SK-N-SH treated with all-trans-retinoic acid at 6 μM for 48 hours (cell line): ENCODE results near the gene WWP2.
"Not testable (repeated sequence)": the region's sequence is repeated elsewhere in the genome, so short reads cannot be mapped to it uniquely, and the experiment has no call there.

ENCODE experiments used
- ATAC-seq: fragments of 200-7000 bp; cut with Tn5 transposase; 3 replicates; pipeline ENCODE4 v1.9.1; 2020; ENCODE audit warnings: mild to moderate bottlenecking, moderate library complexity
- ARNTL ChIP-seq: fragments of 450-650 bp; formaldehyde crosslinking; IDR thresholded peaks from 2 replicates; pipeline ENCODE4 v1.5.0; 2020; ENCODE audit warnings: low read depth, mild to moderate bottlenecking, moderate library complexity, borderline replicate concordance
- BACH2 ChIP-seq: fragments of 250-450 bp; sonication (Bioruptor Pico); IDR thresholded peaks from 2 replicates; pipeline ENCODE4 v1.9.0; 2021; ENCODE audit warnings: mild to moderate bottlenecking, borderline replicate concordance
- CREB5 ChIP-seq: fragments of 250-450 bp; sonication (Bioruptor Pico); IDR thresholded peaks from 2 replicates; pipeline ENCODE4 v1.5.1; 2020; ENCODE audit warnings: low read depth, mild to moderate bottlenecking, moderate library complexity
- CSDC2 ChIP-seq: fragments of 250-450 bp; sonication (Bioruptor Pico); IDR thresholded peaks from 2 replicates; pipeline ENCODE4 v1.5.0; 2020; ENCODE audit warnings: mild to moderate bottlenecking, moderate library complexity
- CSRNP3 ChIP-seq: fragments of 250-450 bp; sonication (Bioruptor Pico); IDR thresholded peaks from 2 replicates; pipeline ENCODE4 v1.5.1; 2021; ENCODE audit warnings: mild to moderate bottlenecking, moderate library complexity
- ESRRG ChIP-seq: fragments of 250-450 bp; sonication (Bioruptor Pico); IDR thresholded peaks from 2 replicates; pipeline ENCODE4 v1.6.1; 2021; ENCODE audit warnings: mild to moderate bottlenecking
- GLIS3 ChIP-seq: fragments of 250-450 bp; sonication (Bioruptor Pico); IDR thresholded peaks from 2 replicates; pipeline ENCODE4 v1.5.0; 2020; ENCODE audit warnings: mild to moderate bottlenecking, moderate library complexity
- ISL1 ChIP-seq: fragments of 250-450 bp; sonication (Bioruptor Pico); IDR thresholded peaks from 2 replicates; pipeline ENCODE4 v2.1.2; 2022; ENCODE audit warnings: mild to moderate bottlenecking, moderate library complexity
- OSR1 ChIP-seq: fragments of 250-450 bp; sonication (Bioruptor Pico); IDR thresholded peaks from 2 replicates; pipeline ENCODE4 v1.8.0; 2022; ENCODE audit warnings: moderate library complexity, mild to moderate bottlenecking, inconsistent platforms
- PATZ1 ChIP-seq: fragments of 250-450 bp; sonication (Bioruptor Pico); IDR thresholded peaks from 2 replicates; pipeline ENCODE4 v1.8.0; 2020; ENCODE audit warnings: mild to moderate bottlenecking, moderate library complexity, borderline replicate concordance
- PPARA ChIP-seq: fragments of 250-450 bp; sonication (Bioruptor Pico); IDR thresholded peaks from 2 replicates; pipeline ENCODE4 v1.5.0; 2020; ENCODE audit warnings: mild to moderate bottlenecking, borderline replicate concordance
- RARB ChIP-seq: fragments of 250-450 bp; sonication (Bioruptor Pico); IDR thresholded peaks from 2 replicates; pipeline ENCODE4 v1.8.0; 2021; ENCODE audit warnings: mild to moderate bottlenecking, moderate library complexity
- SNAI2 ChIP-seq: fragments of 250-450 bp; sonication (Bioruptor Pico); IDR thresholded peaks from 2 replicates; pipeline ENCODE4 v1.5.0; 2020; ENCODE audit warnings: mild to moderate bottlenecking, moderate library complexity
- TCF4 ChIP-seq: fragments of 250-450 bp; sonication (Bioruptor Pico); IDR thresholded peaks from 2 replicates; pipeline ENCODE4 v1.8.0; 2021; ENCODE audit warnings: mild to moderate bottlenecking, moderate library complexity, borderline replicate concordance
- TOX ChIP-seq: fragments of 250-450 bp; sonication (Bioruptor Pico); IDR thresholded peaks from 2 replicates; pipeline ENCODE4 v1.8.0; 2021; ENCODE audit warnings: mild to moderate bottlenecking, moderate library complexity, borderline replicate concordance
- TSHZ2 ChIP-seq: fragments of 250-450 bp; sonication (Bioruptor Pico); IDR thresholded peaks from 2 replicates; pipeline ENCODE4 v1.5.0; 2020; ENCODE audit warnings: mild to moderate bottlenecking, moderate library complexity
- ZC3H10 ChIP-seq: fragments of 250-450 bp; sonication (Bioruptor Pico); IDR thresholded peaks from 2 replicates; pipeline ENCODE4 v1.5.1; 2021; ENCODE audit warnings: mild to moderate bottlenecking, moderate library complexity
- ZFP3 ChIP-seq: fragments of 250-450 bp; sonication (Bioruptor Pico); IDR thresholded peaks from 2 replicates; pipeline ENCODE4 v1.5.0; 2020; ENCODE audit warnings: mild to moderate bottlenecking, moderate library complexity
- ZFP30 ChIP-seq: fragments of 450-650 bp; formaldehyde crosslinking; IDR thresholded peaks from 2 replicates; pipeline ENCODE4 v1.5.0; 2022; ENCODE audit warnings: mild to moderate bottlenecking, moderate library complexity
- ZNF565 ChIP-seq: fragments of 450-650 bp; formaldehyde crosslinking; conservative IDR thresholded peaks from 2 replicates; pipeline ENCODE4 v1.5.0; 2020; ENCODE audit warnings: low read depth, mild to moderate bottlenecking, moderate library complexity
- ZNF8 ChIP-seq: fragments of 450-650 bp; formaldehyde crosslinking; IDR thresholded peaks from 2 replicates; pipeline ENCODE4 v1.5.0; 2020; ENCODE audit warnings: mild to moderate bottlenecking, moderate library complexity

WWP2 gene

GRCh38 chr16:69823831-69824563, 61.9 kb downstream of the WWP2 start:
- no peak for ATAC-seq
- TF ChIP-seq ZNF565 (no peak), TOX (no peak), CREB5 (CRISPR knock-in tag) (no peak), ISL1 (no peak), ZFP30 (CRISPR knock-in tag) (no peak), ZNF8 (CRISPR knock-in tag) (no peak), SNAI2 (no peak), RARB (no peak), CSDC2 (CRISPR knock-in tag) (no peak), ZC3H10 (no peak), PPARA (no peak), ESRRG (CRISPR knock-in tag) (no peak), OSR1 (no peak), CSRNP3 (no peak), TSHZ2 (CRISPR knock-in tag) (no peak)

- ATAC-seq: not testable (repeated sequence)
Observed at GRCh38 chr16:69824564-69825142, 62.5 kb downstream of the WWP2 start.

- no peak for TF ChIP-seq ZFP3 (CRISPR knock-in tag)
- no peak for TF ChIP-seq BACH2 (CRISPR knock-in tag)
- no peak for TF ChIP-seq SNAI2
- TF ChIP-seq ARNTL (CRISPR knock-in tag): no peak
- no peak for TF ChIP-seq ZNF565
- TF ChIP-seq GLIS3 (CRISPR knock-in tag): no peak
- TF ChIP-seq TCF4 (CRISPR knock-in tag): no peak
- no peak for TF ChIP-seq CSDC2 (CRISPR knock-in tag)
- TF ChIP-seq CSRNP3: no peak
- no peak for TF ChIP-seq ISL1
- TF ChIP-seq OSR1: no peak
- TF ChIP-seq PPARA: no peak
- TF ChIP-seq ZNF8 (CRISPR knock-in tag): no peak
- TF ChIP-seq ESRRG (CRISPR knock-in tag): no peak
- no peak for TF ChIP-seq CREB5 (CRISPR knock-in tag)
- no peak for TF ChIP-seq PATZ1 (CRISPR knock-in tag)
- ATAC-seq: no peak
Observed at GRCh38 chr16:69827524-69827923, 65.4 kb downstream of the WWP2 start.
